HepG2 (cell line): ENCODE results near the gene AMER2. TPM values are rescaled to one million over a fixed set of nuclear protein-coding genes. Genes with fewer than 3 reads are reported as not detected.

Experiments
- ATAC-seq: fragments of 200-7000 bp; cut with Tn5 transposase; 3 replicates; pipeline ENCODE4 v1.9.1; 2020; ENCODE audit warnings: mild to moderate bottlenecking, moderate library complexity
- BruUV-seq: library from RNA; stranded (reverse); fragments of 400-500 nt; replicated peaks from 2 replicates; lab custom pipeline; 2021; lab: Mats Ljungman, UMichigan
- CTCF ChIA-PET: fragments of 300-600 bp; formaldehyde crosslinking; extraction: SDS; loops from one replicate; lab custom pipeline; 2021; ENCODE audit warnings: low total read pairs, inconsistent platforms, low intra/inter-chr PET ratio; lab: Yijun Ruan, JAX
- POLR2A ChIA-PET: fragments of 350-600 bp; sonication (Branson Sonifier 250); formaldehyde crosslinking; loops from one replicate; lab custom pipeline; 2020; ENCODE audit warnings: antibody characterized with exemption, inconsistent platforms; lab: Yijun Ruan, JAX
- DNase-seq: peaks from one replicate; pipeline ENCODE4 v3.0.0-alpha.2; 2015; ENCODE audit warnings: low spot score
- FAIRE-seq: peaks from 3 replicates; lab custom pipeline; 2011; peaks lifted over from hg19 to GRCh38; lab: Jason Lieb, UNC
- H2AFZ ChIP-seq: one replicate; pipeline ENCODE4 v1.6.1; 2011; ENCODE audit warnings: low read length, inconsistent platforms
- H3K27ac ChIP-seq: fragments of 300-600 bp; 3 replicates; pipeline ENCODE4 v1.8.0; 2011; ENCODE audit warnings: mixed run types, mild to moderate bottlenecking, mixed read lengths, low read length, inconsistent platforms; ENCODE audit not compliant: insufficient read depth; ENCODE audit errors: extremely low read length
- H3K27me3 ChIP-seq, 2 experiments: fragments of 200-600 bp in 1 of 2; 2 replicates in 1 of 2; 3 replicates in 1 of 2; pipeline versions ENCODE4 v1.6.0 to v1.8.0; 2011; ENCODE audit warnings: low read length in 2 of 2, mild to moderate bottlenecking in 2 of 2, moderate library complexity in 2 of 2, inconsistent platforms in 1 of 2; ENCODE audit not compliant: insufficient read depth in 2 of 2, control insufficient read depth in 1 of 2
- H3K36me3 ChIP-seq, 2 experiments: fragments of 200-600 bp in 1 of 2; replicated peaks in 1 of 2; 2 replicates in 1 of 2; 3 replicates in 1 of 2; pipeline versions ENCODE4 v1.5.1 to v1.8.0; 2011; ENCODE audit warnings: low read length in 2 of 2, inconsistent platforms in 1 of 2; ENCODE audit not compliant: insufficient read depth in 2 of 2, control insufficient read depth in 1 of 2
- H3K4me1 ChIP-seq: 2 replicates; pipeline ENCODE4 v1.5.1; 2012; ENCODE audit warnings: low read length, inconsistent platforms; ENCODE audit not compliant: insufficient read depth
- H3K4me2 ChIP-seq: 2 replicates; pipeline ENCODE4 v1.6.0; 2011; ENCODE audit warnings: low read depth, low read length, inconsistent platforms
- H3K4me3 ChIP-seq, 3 experiments: fragments of 200-600 bp in 1 of 3; sonication (generic), shearing (Covaris generic) in 1 of 3; replicated peaks in 1 of 3; 2 replicates each; pipeline ENCODE4 v1.5.1; 2011 to 2016; ENCODE audit warnings: low read length in 3 of 3, inconsistent platforms in 2 of 3, low read depth in 2 of 3, mild to moderate bottlenecking in 2 of 3, control low read depth in 1 of 3, mixed read lengths in 1 of 3; ENCODE audit not compliant: insufficient read depth in 1 of 3
- H3K79me2 ChIP-seq: one replicate; pipeline ENCODE4 v1.6.1; 2011; ENCODE audit warnings: low read length, inconsistent platforms; ENCODE audit not compliant: insufficient read depth
- H3K9ac ChIP-seq: 2 replicates; pipeline ENCODE4 v1.6.0; 2011; ENCODE audit warnings: mild to moderate bottlenecking, low read depth, low read length, inconsistent platforms; ENCODE audit not compliant: insufficient read depth
- H3K9me3 ChIP-seq: 2 replicates; pipeline ENCODE4 v1.5.1; 2012; ENCODE audit warnings: mild to moderate bottlenecking, low read length
- H4K20me1 ChIP-seq: 2 replicates; pipeline ENCODE4 v1.6.0; 2011; ENCODE audit warnings: inconsistent platforms, mild to moderate bottlenecking, low read length, moderate library complexity; ENCODE audit not compliant: insufficient read depth
- AHR ChIP-seq: IDR thresholded peaks from 2 replicates; pipeline ENCODE4 v1.6.1; 2018; ENCODE audit warnings: missing genetic modification reagents, missing compliant biosample characterization
- ELF1 ChIP-seq: sonication (generic); formaldehyde crosslinking; IDR thresholded peaks from 2 replicates; pipeline ENCODE4 v1.4.0; 2020; ENCODE audit warnings: missing genetic modification reagents
- HMG20A ChIP-seq: IDR thresholded peaks from 2 replicates; pipeline ENCODE4 v1.6.1; 2016; ENCODE audit warnings: borderline replicate concordance
- JUN ChIP-seq: sonication (generic); formaldehyde crosslinking; IDR thresholded peaks from 2 replicates; pipeline ENCODE4 v1.4.0; 2020; ENCODE audit warnings: mild to moderate bottlenecking, missing genetic modification reagents
- SRY ChIP-seq: sonication (generic); formaldehyde crosslinking; IDR thresholded peaks from 2 replicates; pipeline ENCODE4 v1.8.0; 2022; ENCODE audit warnings: mild to moderate bottlenecking, missing genetic modification reagents
- TBP ChIP-seq: sonication (generic); formaldehyde crosslinking; IDR thresholded peaks from 2 replicates; pipeline ENCODE4 v1.5.0; 2020; ENCODE audit warnings: missing genetic modification reagents
- TEAD3 ChIP-seq: optimal IDR thresholded peaks from 2 replicates; pipeline ENCODE3; 2016; ENCODE audit warnings: borderline replicate concordance
- ZBTB21 ChIP-seq: sonication (generic); formaldehyde crosslinking; IDR thresholded peaks from 2 replicates; pipeline ENCODE4 v1.4.0; 2020; ENCODE audit warnings: missing genetic modification reagents
- ZNF510 ChIP-seq: sonication (generic); formaldehyde crosslinking; IDR thresholded peaks from 2 replicates; pipeline ENCODE4 v1.4.0; 2020; ENCODE audit warnings: low read depth, mild to moderate bottlenecking, missing genetic modification reagents
- ZNF660 ChIP-seq: sonication (generic); formaldehyde crosslinking; IDR thresholded peaks from 2 replicates; pipeline ENCODE4 v1.5.1; 2020; ENCODE audit warnings: mild to moderate bottlenecking, low read depth, missing genetic modification reagents, borderline replicate concordance
- ZNF670 ChIP-seq: sonication (generic); formaldehyde crosslinking; IDR thresholded peaks from 2 replicates; pipeline ENCODE4 v1.8.0; 2022; ENCODE audit warnings: mild to moderate bottlenecking, missing genetic modification reagents, borderline replicate concordance
- ZNF713 ChIP-seq: sonication (generic); formaldehyde crosslinking; IDR thresholded peaks from 2 replicates; pipeline ENCODE4 v1.4.0; 2020; ENCODE audit warnings: mild to moderate bottlenecking, missing genetic modification reagents
- WGBS: methylation state at CpG from one replicate; pipeline ENCODE4 v1.1.6; 2017; ENCODE audit warnings: low lambda C conversion rate; 5-methylcytosine and 5-hydroxymethylcytosine counted together
- in situ Hi-C: cut with HindIII; loops from 2 replicates; pipeline ENCODE4 v1.10.0; 2017; ENCODE audit warnings: low pct_unique_long_range_greater_than_20kb; ENCODE audit not compliant: extremely low pct_ligation_motif_present
- intact Hi-C: fragments of 100-400 bp; cut with micrococcal nuclease; formaldehyde crosslinking; loops from one replicate; pipeline ENCODE4 v1.10.0; 2022; ENCODE audit not compliant: unreplicated experiment
- polyA plus RNA-seq, 8 experiments: library from polyadenylated mRNA; depleted of rRNA in 3 of 8; stranded (reverse) in 7 of 8; unstranded in 1 of 8; fragments of >200 nt; fragmentation: Illumina TruSeq in 4 of 8; extraction: Trizol in 4 of 8; gene quantifications; 2 replicates each; pipeline versions ENCODE4 v1.2.1 to v1.2.3, GENCODE V29; 2011 to 2016; ENCODE audit warnings: low read depth in 4 of 8, missing spikeins in 1 of 8, mixed read lengths in 1 of 8; ENCODE audit not compliant: insufficient read depth in 1 of 8
- total RNA-seq, 5 experiments: library from RNA; depleted of rRNA; stranded (reverse); fragments of >200 nt; fragmentation: Illumina TruSeq; extraction: Trizol; gene quantifications; 2 replicates each; pipeline ENCODE4 v1.2.3, GENCODE V29; 2016; ENCODE audit warnings: low read depth in 1 of 5
- TF ChIP-seq, protein P1 (sequence below), 2 experiments: sonication (generic) in 1 of 2; formaldehyde crosslinking in 1 of 2; IDR thresholded peaks; 2 replicates each; pipeline versions ENCODE4 v1.4.0 to v1.6.1; 2018 to 2020; ENCODE audit warnings: missing genetic modification reagents in 2 of 2, borderline replicate concordance in 1 of 2, low read depth in 1 of 2, mild to moderate bottlenecking in 1 of 2, missing biosample characterization in 1 of 2
- TF ChIP-seq, protein P2 (sequence below): sonication (generic); formaldehyde crosslinking; IDR thresholded peaks from 2 replicates; pipeline ENCODE4 v1.9.0; 2021; ENCODE audit warnings: missing genetic modification reagents, borderline replicate concordance

Gene AMER2
- total and polyA plus RNA-seq, 2 of the 13 experiments (the other 11 are each of a cell fraction or from before 2014, with no cell fraction given), result not detected

DNA sequence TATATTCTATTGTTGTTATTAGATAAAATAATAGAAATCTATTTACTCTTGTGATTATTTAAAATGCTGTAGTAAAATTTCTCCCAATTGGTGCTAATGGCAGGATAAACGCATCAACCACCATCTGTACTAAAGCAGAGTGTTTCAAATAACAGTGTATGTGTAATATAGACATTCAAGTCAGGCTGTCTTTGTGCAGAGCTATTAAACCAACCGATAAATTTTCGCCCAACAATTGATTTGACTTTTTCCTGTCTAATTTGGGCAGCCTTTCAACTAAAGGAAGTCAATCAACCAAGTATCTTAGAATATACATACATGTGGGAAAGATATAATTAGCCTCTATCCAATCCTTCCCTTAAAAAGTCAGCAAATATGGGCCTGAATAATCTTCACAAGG is 5.8 kb downstream of the AMER2 start:
- no peaks in the 10 kb centered on the region for H3K79me2 ChIP-seq
- no peaks in the 10 kb centered on the region for H3K36me3 ChIP-seq
- H2AFZ ChIP-seq, result no peak overlapping the region
- DNase-seq (no peak), FAIRE-seq (no peak), ATAC-seq (no peak)
- no peak overlapping the region for H3K4me2 ChIP-seq
- intact Hi-C loops, result no loop called here
- H3K4me3 ChIP-seq, result no peak overlapping the region
- ChIA-PET POLR2A (no interaction called here), CTCF (no interaction called here)
- H3K9me3 ChIP-seq, result no peaks in the 10 kb centered on the region
- no peak overlapping the region for H3K27ac ChIP-seq
- in situ Hi-C loops, result no loop called here
- H3K4me1 ChIP-seq, result no peaks in the 10 kb centered on the region
- no peak for TF ChIP-seq ZNF660 (CRISPR knock-in tag)
- TF ChIP-seq ZNF670 (CRISPR knock-in tag), result no peak
- TF ChIP-seq JUN (CRISPR knock-in tag), result no peak
- no peak overlapping the region for H3K9ac ChIP-seq
- BruUV-seq, result no TSS peak
- no peaks in the 10 kb centered on the region for H4K20me1 ChIP-seq
- 0% methylated on average over 3 of the region's 3 CpGs for WGBS
- H3K27me3 ChIP-seq, result no peaks in the 10 kb centered on the region

DNA sequence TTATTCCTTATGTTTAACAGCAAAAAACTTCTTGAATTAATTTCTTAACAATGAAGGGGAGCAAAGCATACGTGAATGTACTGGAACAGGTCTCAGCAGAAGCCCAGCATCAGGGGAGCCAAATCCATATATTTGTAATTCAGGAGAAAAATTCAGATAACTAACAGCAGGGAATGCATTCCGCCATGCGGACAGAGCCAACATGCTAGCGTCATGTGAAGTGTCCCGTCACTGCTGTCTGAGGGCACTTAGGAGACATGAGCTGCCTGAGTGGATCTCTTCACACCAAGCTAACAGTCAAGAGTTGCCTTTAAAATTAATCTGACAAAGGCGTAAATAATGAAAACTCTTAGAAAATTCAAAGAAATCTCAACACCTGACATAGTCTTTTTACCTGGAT is 6.4 kb downstream of the AMER2 start:
- no TSS peak for BruUV-seq
- 52% methylated on average over 6 of the region's 6 CpGs for WGBS
- H3K36me3 ChIP-seq, result no peaks in the 10 kb centered on the region
- in situ Hi-C loops (no loop called here), intact Hi-C loops (no loop called here)
- H2AFZ ChIP-seq, result no peak overlapping the region
- H3K27me3 ChIP-seq, result no peaks in the 10 kb centered on the region
- H3K4me2 ChIP-seq, result no peak overlapping the region
- no peak overlapping the region for H3K4me3 ChIP-seq
- H3K79me2 ChIP-seq, result no peaks in the 10 kb centered on the region
- H3K9me3 ChIP-seq, result no peaks in the 10 kb centered on the region
- no peak for DNase-seq
- ChIA-PET POLR2A (no interaction called here), CTCF (no interaction called here)
- no peaks in the 10 kb centered on the region for H3K4me1 ChIP-seq
- H3K27ac ChIP-seq, result no peak overlapping the region
- H4K20me1 ChIP-seq, result no peaks in the 10 kb centered on the region
- H3K9ac ChIP-seq, result no peak overlapping the region
- no peak for ATAC-seq
- no peak for FAIRE-seq
- TF ChIP-seq, protein P1, sequence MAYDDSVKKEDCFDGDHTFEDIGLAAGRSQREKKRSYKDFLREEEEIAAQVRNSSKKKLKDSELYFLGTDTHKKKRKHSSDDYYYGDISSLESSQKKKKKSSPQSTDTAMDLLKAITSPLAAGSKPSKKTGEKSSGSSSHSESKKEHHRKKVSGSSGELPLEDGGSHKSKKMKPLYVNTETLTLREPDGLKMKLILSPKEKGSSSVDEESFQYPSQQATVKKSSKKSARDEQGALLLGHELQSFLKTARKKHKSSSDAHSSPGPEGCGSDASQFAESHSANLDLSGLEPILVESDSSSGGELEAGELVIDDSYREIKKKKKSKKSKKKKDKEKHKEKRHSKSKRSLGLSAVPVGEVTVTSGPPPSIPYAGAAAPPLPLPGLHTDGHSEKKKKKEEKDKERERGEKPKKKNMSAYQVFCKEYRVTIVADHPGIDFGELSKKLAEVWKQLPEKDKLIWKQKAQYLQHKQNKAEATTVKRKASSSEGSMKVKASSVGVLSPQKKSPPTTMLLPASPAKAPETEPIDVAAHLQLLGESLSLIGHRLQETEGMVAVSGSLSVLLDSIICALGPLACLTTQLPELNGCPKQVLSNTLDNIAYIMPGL (CRISPR knock-in tag; IDR thresholded peaks at IDR 0.05; ENCODE audit: borderline replicate concordance in 1 of 2, low read depth in 1 of 2), result no peak
- TF ChIP-seq, protein P2, sequence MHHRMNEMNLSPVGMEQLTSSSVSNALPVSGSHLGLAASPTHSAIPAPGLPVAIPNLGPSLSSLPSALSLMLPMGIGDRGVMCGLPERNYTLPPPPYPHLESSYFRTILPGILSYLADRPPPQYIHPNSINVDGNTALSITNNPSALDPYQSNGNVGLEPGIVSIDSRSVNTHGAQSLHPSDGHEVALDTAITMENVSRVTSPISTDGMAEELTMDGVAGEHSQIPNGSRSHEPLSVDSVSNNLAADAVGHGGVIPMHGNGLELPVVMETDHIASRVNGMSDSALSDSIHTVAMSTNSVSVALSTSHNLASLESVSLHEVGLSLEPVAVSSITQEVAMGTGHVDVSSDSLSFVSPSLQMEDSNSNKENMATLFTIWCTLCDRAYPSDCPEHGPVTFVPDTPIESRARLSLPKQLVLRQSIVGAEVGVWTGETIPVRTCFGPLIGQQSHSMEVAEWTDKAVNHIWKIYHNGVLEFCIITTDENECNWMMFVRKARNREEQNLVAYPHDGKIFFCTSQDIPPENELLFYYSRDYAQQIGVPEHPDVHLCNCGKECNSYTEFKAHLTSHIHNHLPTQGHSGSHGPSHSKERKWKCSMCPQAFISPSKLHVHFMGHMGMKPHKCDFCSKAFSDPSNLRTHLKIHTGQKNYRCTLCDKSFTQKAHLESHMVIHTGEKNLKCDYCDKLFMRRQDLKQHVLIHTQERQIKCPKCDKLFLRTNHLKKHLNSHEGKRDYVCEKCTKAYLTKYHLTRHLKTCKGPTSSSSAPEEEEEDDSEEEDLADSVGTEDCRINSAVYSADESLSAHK, result no peak
- TF ChIP-seq TBP (CRISPR knock-in tag) (no peak), ZNF510 (no peak), ZNF713 (CRISPR knock-in tag) (no peak), AHR (CRISPR knock-in tag) (no peak), HMG20A (no peak), ELF1 (no peak), ZBTB21 (no peak), TEAD3 (CRISPR knock-in tag) (no peak), SRY (CRISPR knock-in tag) (no peak)
